Measurements from ENCODE around the gene GRWD1.

- TF ChIP-seq CTCF (IDR thresholded peaks at IDR 0.05; ENCODE audit: control extremely low read depth in 1 of 3, insufficient read depth in 1 of 3, low read depth in 1 of 3, low read length in 3 of 3) (no peak), GABPA (IDR thresholded peaks at IDR 0.05; ENCODE audit: borderline replicate concordance, insufficient read depth, low read length) (no peak)
Measured at GRCh38 chr19:48452289-48453190, 6.8 kb downstream of the GRWD1 start.
